ENCODE results near the gene SMIM33.
"Not testable (repeated sequence)": the region's sequence is repeated elsewhere in the genome, so short reads cannot be mapped to it uniquely, and the experiment has no call there.

Gene SMIM33

GRCh38 chr5:139470821-139471300 is at the start of gene SMIM33:
Gene SMIM33, plus strand, starts transcription at chr5:139471004. Its CDS starts 118 bp downstream, at chr5:139471122.
- no peak for DNase-seq (ENCODE audit: low read depth)

- no peak for DNase-seq (ENCODE audit: low read depth)
Observed at GRCh38 chr5:139422307-139422893, 48.4 kb upstream of the SMIM33 start.

GRCh38 chr5:139425497-139425896 is 45.3 kb upstream of the SMIM33 start:
- DNase-seq (ENCODE audit: low read depth) = no peak

- DNase-seq (ENCODE audit: low read depth) = no peak
Observed at GRCh38 chr5:139426203-139426885, 44.5 kb upstream of the SMIM33 start.

- DNase-seq (ENCODE audit: low read depth) = no peak
Observed at GRCh38 chr5:139430015-139430414, 40.8 kb upstream of the SMIM33 start.

- no peak for DNase-seq (ENCODE audit: low read depth)
Observed at GRCh38 chr5:139431706-139432105, 39.1 kb upstream of the SMIM33 start.

GRCh38 chr5:139435676-139436075 is 35.1 kb upstream of the SMIM33 start:
- no peak for DNase-seq (ENCODE audit: low read depth)

GRCh38 chr5:139438707-139439012 is 32.1 kb upstream of the SMIM33 start:
- no peak for DNase-seq (ENCODE audit: low read depth)

- DNase-seq (ENCODE audit: low read depth) = no peak
Observed at GRCh38 chr5:139439013-139439903, 31.5 kb upstream of the SMIM33 start, which contains the start of gene DNAJC18. Gene DNAJC18, minus strand, starts transcription at chr5:139439525. Its CDS starts 80 bp downstream, at chr5:139439445.

- DNase-seq (ENCODE audit: low read depth) = not testable (repeated sequence)
Observed at GRCh38 chr5:139440416-139440815, 30.4 kb upstream of the SMIM33 start.

- no peak for DNase-seq (ENCODE audit: low read depth)
Observed at GRCh38 chr5:139443831-139444453, 26.9 kb upstream of the SMIM33 start.

GRCh38 chr5:139445325-139446170 is 25.3 kb upstream of the SMIM33 start:
- no peak for DNase-seq (ENCODE audit: low read depth)

- no peak for DNase-seq (ENCODE audit: low read depth)
Observed at GRCh38 chr5:139446956-139447779, 23.6 kb upstream of the SMIM33 start.

GRCh38 chr5:139451176-139451575 is 19.6 kb upstream of the SMIM33 start:
- no peak for DNase-seq (ENCODE audit: low read depth)

GRCh38 chr5:139451878-139452660 is 18.7 kb upstream of the SMIM33 start:
- DNase-seq (ENCODE audit: low read depth) = no peak

- DNase-seq (ENCODE audit: low read depth) = no peak
Observed at GRCh38 chr5:139453683-139454567, 16.9 kb upstream of the SMIM33 start.

GRCh38 chr5:139454568-139455290 is 16.1 kb upstream of the SMIM33 start:
- no peak for DNase-seq (ENCODE audit: low read depth)

GRCh38 chr5:139456776-139457175 is 14.0 kb upstream of the SMIM33 start:
- DNase-seq (ENCODE audit: low read depth) = no peak

Data from CMK (cell line).